ENCODE results near the gene DET1.

DET1 gene

GRCh38 chr15:88489321-88489720, 57.2 kb downstream of the DET1 start:
- DNase-seq = no peak
- Histone ChIP-seq H3K27ac (no peak overlapping the region), H3K4me3 (no peak overlapping the region), H3K4me1 (no peaks in the 10 kb centered on the region), H3K9me3 (no peaks in the 10 kb centered on the region), H3K36me3 (peaks cover 0 to 9% (median 0%) of the 10 kb centered on the region in 3 donors), H3K27me3 (no peaks in the 10 kb centered on the region)
- intact Hi-C loops (cut with DNase I; ENCODE audit: low total_unique reads) = no loop called here
- TF ChIP-seq CTCF (IDR thresholded peaks at IDR 0.05) = no peak

- Histone ChIP-seq H3K27me3 (no peaks in the 10 kb centered on the region), H3K27ac (no peak overlapping the region), H3K9me3 (no peaks in the 10 kb centered on the region), H3K36me3 (no peaks in the 10 kb centered on the region), H3K4me1 (no peaks in the 10 kb centered on the region), H3K4me3 (no peak overlapping the region)
- DNase-seq = no peak
- intact Hi-C loops (cut with DNase I; ENCODE audit: low total_unique reads) = no loop called here
- no peak for TF ChIP-seq CTCF (IDR thresholded peaks at IDR 0.05)
Measured at GRCh38 chr15:88487796-88488523, 58.5 kb downstream of the DET1 start.

GRCh38 chr15:88487178-88487795, 59.2 kb downstream of the DET1 start:
- no peak for TF ChIP-seq CTCF (IDR thresholded peaks at IDR 0.05)
- H3K4me3 ChIP-seq = no peak overlapping the region
- H3K9me3 ChIP-seq = no peaks in the 10 kb centered on the region
- H3K4me1 ChIP-seq = no peaks in the 10 kb centered on the region
- DNase-seq = no peak
- intact Hi-C loops (cut with DNase I; ENCODE audit: low total_unique reads) = no loop called here
- H3K27ac ChIP-seq = no peak overlapping the region
- H3K27me3 ChIP-seq = no peaks in the 10 kb centered on the region
- H3K36me3 ChIP-seq = no peaks in the 10 kb centered on the region

GRCh38 chr15:88484682-88485331, 61.7 kb downstream of the DET1 start:
- intact Hi-C loops (cut with DNase I; ENCODE audit: low total_unique reads) = no loop called here
- no peaks in the 10 kb centered on the region for H3K4me1 ChIP-seq
- peaks cover 0 to 19% (median 0%) of the 10 kb centered on the region in 3 donors for H3K36me3 ChIP-seq
- no peak overlapping the region for H3K27ac ChIP-seq
- no peaks in the 10 kb centered on the region for H3K27me3 ChIP-seq
- H3K9me3 ChIP-seq = no peaks in the 10 kb centered on the region
- no peak for TF ChIP-seq CTCF (IDR thresholded peaks at IDR 0.05)
- no peak for DNase-seq
- H3K4me3 ChIP-seq = no peak overlapping the region

DNA sequence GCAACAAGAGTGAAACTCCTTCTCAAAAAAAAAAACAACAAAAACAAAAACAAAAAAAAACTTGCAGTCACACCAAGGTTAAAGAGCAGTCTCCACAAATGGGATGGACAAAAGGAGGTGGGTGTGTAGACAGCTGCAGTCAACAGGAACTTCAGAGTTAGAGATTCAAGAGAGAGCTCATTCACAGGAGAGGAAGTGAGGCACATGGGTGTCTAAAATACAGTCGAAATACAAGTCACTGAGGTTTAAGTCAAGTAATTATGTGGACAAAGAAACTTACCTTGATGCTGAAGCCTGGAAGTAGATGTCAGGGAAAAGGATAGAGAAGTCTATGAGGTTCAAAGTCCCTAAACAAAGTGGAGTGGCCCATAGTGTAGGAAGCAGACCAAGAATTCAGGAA, 64.2 kb downstream of the DET1 start:
- Histone ChIP-seq H3K27ac (no peak overlapping the region), H3K9me3 (no peaks in the 10 kb centered on the region), H3K36me3 (peaks cover 0 to 44% (median 13%) of the 10 kb centered on the region in 3 donors), H3K4me3 (no peak overlapping the region), H3K4me1 (no peaks in the 10 kb centered on the region), H3K27me3 (no peaks in the 10 kb centered on the region)
- intact Hi-C loops (cut with DNase I; ENCODE audit: low total_unique reads) = no loop called here
- TF ChIP-seq CTCF (IDR thresholded peaks at IDR 0.05) = no peak
- DNase-seq = no peak
